ENCODE data around the gene CLVS2. TPM values are rescaled to one million over a fixed set of nuclear protein-coding genes. Genes with fewer than 3 reads are reported as not detected.
A peak's percentile ranks its signal among the peaks of the same experiment; 100 is the strongest.

The CLVS2 gene
- total and polyA plus RNA-seq, 7 donors, result 0.06 to 2.5 (median 0.11) TPM; not detected in 1

GRCh38 chr6:123053602-123054225 lies 57.7 kb downstream of the CLVS2 start:
- DNase-seq (no peak), ATAC-seq (peak in 1 of 4 donors; percentile 59)
- intact Hi-C loops (cut with DNase I), result no loop called here
- no peaks in the 10 kb centered on the region for H3K36me3 ChIP-seq (ENCODE audit: insufficient read depth in 1 of 2, low read depth in 1 of 2)
- no peaks in the 10 kb centered on the region for H3K27me3 ChIP-seq (ENCODE audit: insufficient read depth in 3 of 3, low read length in 2 of 3)
- no peak overlapping the region for H3K27ac ChIP-seq
- H3K4me3 ChIP-seq, result no peak overlapping the region
- no peaks in the 10 kb centered on the region for H3K9me3 ChIP-seq
- TF ChIP-seq CTCF (IDR thresholded peaks at IDR 0.05), result no peak
- no peaks in the 10 kb centered on the region for H3K4me1 ChIP-seq
- WGBS, 3 donors, result 36 to 68% (median 60%) methylated on average over 8 of the region's 8 CpGs

- ATAC-seq, result no peak
- Histone ChIP-seq H3K27ac (no peak overlapping the region), H3K27me3 (ENCODE audit: insufficient read depth in 3 of 3, low read length in 2 of 3) (no peaks in the 10 kb centered on the region), H3K4me1 (no peaks in the 10 kb centered on the region), H3K36me3 (ENCODE audit: insufficient read depth in 1 of 2, low read depth in 1 of 2) (no peaks in the 10 kb centered on the region), H3K4me3 (no peak overlapping the region), H3K9me3 (no peaks in the 10 kb centered on the region)
- TF ChIP-seq CTCF (IDR thresholded peaks at IDR 0.05), result no peak
- intact Hi-C loops (cut with DNase I), result loop anchor here in 1 of 2 donors (5.0 kb wide), 1 partner anchor 1498 kb away; no protein-coding TSS in a partner anchor
- no peak for DNase-seq
- WGBS, 3 donors, result 55 to 61% (median 60%) methylated on average over 1 of the region's 1 CpG
These were observed 59.2 kb downstream of the CLVS2 start for GRCh38 chr6:123055256-123055655.

DNA sequence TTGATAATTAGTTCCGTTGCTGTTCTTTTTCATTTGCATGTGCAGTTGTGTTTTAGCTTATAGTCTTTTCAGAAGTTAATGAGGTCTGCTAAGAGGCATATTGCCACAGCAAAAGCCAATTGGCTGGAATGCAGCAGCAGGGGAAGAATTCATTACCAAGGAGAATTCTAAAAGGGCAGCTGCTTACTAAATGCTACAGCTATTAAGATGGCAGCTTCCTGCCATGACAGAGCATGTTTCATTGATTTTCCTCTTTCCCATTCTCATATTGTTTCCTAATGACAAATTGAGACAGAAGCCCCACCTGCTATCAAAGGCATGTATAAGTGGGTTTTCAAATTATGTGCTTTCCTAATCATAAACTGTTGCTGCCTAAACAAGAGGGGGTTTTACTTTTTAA lies 66.6 kb downstream of the CLVS2 start:
- TF ChIP-seq CTCF (IDR thresholded peaks at IDR 0.05), result no peak
- Histone ChIP-seq H3K4me1 (no peaks in the 10 kb centered on the region), H3K9me3 (no peaks in the 10 kb centered on the region), H3K36me3 (ENCODE audit: insufficient read depth in 1 of 2, low read depth in 1 of 2) (no peaks in the 10 kb centered on the region), H3K27me3 (ENCODE audit: insufficient read depth in 3 of 3, low read length in 2 of 3) (no peaks in the 10 kb centered on the region), H3K4me3 (no peak overlapping the region), H3K27ac (no peak overlapping the region)
- intact Hi-C loops (cut with DNase I), result no loop called here
- DNase-seq, result no peak
- WGBS, 3 donors, result 36 to 48% (median 39%) methylated on average over 1 of the region's 1 CpG
- ATAC-seq, result no peak

DNA sequence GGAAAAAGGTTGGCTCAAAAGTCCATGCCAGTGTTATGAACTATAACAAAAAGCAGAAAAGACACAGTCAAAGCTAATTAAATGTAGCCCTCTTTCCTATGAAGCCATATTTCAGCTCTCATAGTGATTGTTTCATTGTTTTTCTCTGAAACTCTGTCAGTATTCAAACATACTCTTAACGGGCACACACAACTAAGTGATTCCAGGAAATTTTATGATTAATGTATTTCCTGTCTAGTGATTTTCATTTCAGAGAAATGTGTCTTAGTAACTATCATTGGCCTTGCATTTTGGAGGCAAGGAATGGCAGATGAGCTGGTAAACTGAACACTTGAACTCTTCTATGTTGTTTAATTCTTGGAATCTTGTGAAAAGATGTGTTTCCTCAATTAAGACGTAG lies 68.0 kb downstream of the CLVS2 start:
- ATAC-seq, result no peak
- Histone ChIP-seq H3K27me3 (ENCODE audit: insufficient read depth in 3 of 3, low read length in 2 of 3) (no peaks in the 10 kb centered on the region), H3K27ac (no peak overlapping the region), H3K36me3 (ENCODE audit: insufficient read depth in 1 of 2, low read depth in 1 of 2) (no peaks in the 10 kb centered on the region), H3K4me3 (no peak overlapping the region), H3K9me3 (no peaks in the 10 kb centered on the region), H3K4me1 (no peaks in the 10 kb centered on the region)
- WGBS, 3 donors, result 34 to 54% (median 50%) methylated on average over 2 of the region's 2 CpGs
- intact Hi-C loops (cut with DNase I), result no loop called here
- DNase-seq, result no peak
- TF ChIP-seq CTCF (IDR thresholded peaks at IDR 0.05), result no peak

DNA sequence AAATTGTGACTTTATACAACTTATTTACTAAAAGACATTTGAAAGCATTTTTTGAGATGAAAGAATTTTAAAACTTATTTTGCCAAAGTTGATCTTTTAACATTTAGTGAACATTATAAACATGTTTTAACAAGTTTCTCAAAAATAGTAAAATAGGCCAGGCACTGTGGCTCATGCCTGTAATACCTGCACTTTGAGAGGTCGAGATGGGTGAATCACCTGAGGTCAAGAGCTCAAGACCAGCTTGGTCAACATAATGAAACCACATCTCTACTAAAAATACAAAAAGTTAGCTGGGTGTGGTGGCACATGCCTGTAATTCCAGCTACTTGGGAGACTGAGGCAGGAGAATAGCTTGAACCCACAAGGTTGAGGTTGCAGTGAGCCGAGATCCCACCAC lies 78.6 kb downstream of the CLVS2 start:
- no peak for TF ChIP-seq CTCF (IDR thresholded peaks at IDR 0.05)
- Histone ChIP-seq H3K4me3 (no peak overlapping the region), H3K9me3 (no peaks in the 10 kb centered on the region), H3K36me3 (ENCODE audit: insufficient read depth in 1 of 2, low read depth in 1 of 2) (no peaks in the 10 kb centered on the region), H3K27ac (no peak overlapping the region), H3K27me3 (ENCODE audit: insufficient read depth in 3 of 3, low read length in 2 of 3) (no peaks in the 10 kb centered on the region), H3K4me1 (no peaks in the 10 kb centered on the region)
- intact Hi-C loops (cut with DNase I), result no loop called here
- ATAC-seq (no peak), DNase-seq (no peak)
- WGBS, 3 donors, result 81 to 84% (median 81%) methylated on average over 2 of the region's 2 CpGs

Measured in psoas muscle (tissue), 8 donors.